ENCODE results near the gene ANKRD13A.

GRCh38 chr12:109951751-109952150, 47.5 kb upstream of the ANKRD13A start:
- TF ChIP-seq CC2D1A (CRISPR knock-in tag; IDR thresholded peaks at IDR 0.05) (no peak), ZNF766 (CRISPR knock-in tag; IDR thresholded peaks at IDR 0.05; ENCODE audit: borderline replicate concordance) (no peak), ZKSCAN5 (CRISPR knock-in tag; IDR thresholded peaks at IDR 0.05) (no peak; the same call in 1 of the 2 replicates), TEF (CRISPR knock-in tag; IDR thresholded peaks at IDR 0.05) (no peak), POLR2AphosphoS5 (IDR thresholded peaks at IDR 0.05; ENCODE audit: low read depth, low read length) (no peak), EZH2 (conservative IDR thresholded peaks at IDR 0.05; ENCODE audit: low read depth, low read length) (no peak)

All from HepG2 (cell line).